ENCODE data around the gene NADSYN1. TPM values are rescaled to one million over a fixed set of nuclear protein-coding genes. Genes with fewer than 3 reads are reported as not detected.

Gene NADSYN1
- total RNA-seq, 2 donors from 2014 or later: 18.0 to 18.8 TPM

- Histone ChIP-seq H3K9me3 (no peaks in the 10 kb centered on the region), H3K4me1 (peaks cover 0 to 29% of the 10 kb centered on the region in 2 donors), H3K4me3 (no peak overlapping the region), H3K36me3 (no peaks in the 10 kb centered on the region), H3K27ac (peak overlapping the region in 1 of 2 donors; percentile 37), H3K27me3 (no peaks in the 10 kb centered on the region)
- no peak for DNase-seq (ENCODE audit: low spot score)
- no peak for TF ChIP-seq CTCF (IDR thresholded peaks at IDR 0.05)
These were observed 23.3 kb upstream of the NADSYN1 start for GRCh38 chr11:71429701-71430100.

GRCh38 chr11:71430166-71430565 lies 22.8 kb upstream of the NADSYN1 start:
- Histone ChIP-seq H3K36me3 (peaks cover 3% of the 10 kb centered on the region), H3K27me3 (no peaks in the 10 kb centered on the region), H3K4me1 (peaks cover 0 to 29% of the 10 kb centered on the region in 2 donors), H3K4me3 (no peak overlapping the region), H3K9me3 (no peaks in the 10 kb centered on the region), H3K27ac (no peak overlapping the region)
- no peak for DNase-seq (ENCODE audit: low spot score)
- no peak for TF ChIP-seq CTCF (IDR thresholded peaks at IDR 0.05)

GRCh38 chr11:71431271-71431670 lies 21.7 kb upstream of the NADSYN1 start:
- no peak overlapping the region for H3K4me3 ChIP-seq
- H3K27ac ChIP-seq: no peak overlapping the region
- H3K36me3 ChIP-seq: peaks cover 10% of the 10 kb centered on the region
- TF ChIP-seq CTCF (IDR thresholded peaks at IDR 0.05): no peak
- H3K27me3 ChIP-seq: no peaks in the 10 kb centered on the region
- no peaks in the 10 kb centered on the region for H3K9me3 ChIP-seq
- H3K4me1 ChIP-seq: peaks cover 0 to 29% of the 10 kb centered on the region in 2 donors
- no peak for DNase-seq (ENCODE audit: low spot score)

GRCh38 chr11:71432761-71433647 lies 20.0 kb upstream of the NADSYN1 start:
- Histone ChIP-seq H3K4me1 (peaks cover 0 to 29% of the 10 kb centered on the region in 2 donors), H3K27me3 (no peaks in the 10 kb centered on the region), H3K4me3 (no peak overlapping the region), H3K9me3 (no peaks in the 10 kb centered on the region), H3K36me3 (peaks cover 16% of the 10 kb centered on the region), H3K27ac (peak overlapping the region; percentile 53 to 72)
- no peak for DNase-seq (ENCODE audit: low spot score)
- no peak for TF ChIP-seq CTCF (IDR thresholded peaks at IDR 0.05)

- Histone ChIP-seq H3K4me3 (no peak overlapping the region), H3K27ac (peak overlapping the region; percentile 53 to 72), H3K4me1 (peaks cover 0 to 25% of the 10 kb centered on the region in 2 donors), H3K36me3 (peaks cover 23% of the 10 kb centered on the region), H3K27me3 (no peaks in the 10 kb centered on the region), H3K9me3 (no peaks in the 10 kb centered on the region)
- peak; percentile 86 for DNase-seq (ENCODE audit: low spot score)
- no peak for TF ChIP-seq CTCF (IDR thresholded peaks at IDR 0.05)
These were observed 19.2 kb upstream of the NADSYN1 start for GRCh38 chr11:71433648-71434450.
